ENCODE measurements around the gene RFPL4AL1. TPM values are rescaled to one million over a fixed set of nuclear protein-coding genes. Genes with fewer than 3 reads are reported as not detected.

The RFPL4AL1 gene
- total and polyA plus RNA-seq, 9 of the 15 experiments (the other 6 are each of a cell fraction or from before 2014, with no cell fraction given) = 0.18 to 0.21 TPM; not detected in 7

- TF ChIP-seq CUX1 (CRISPR knock-in tag; IDR thresholded peaks at IDR 0.05) (no peak), PPARD (CRISPR knock-in tag; IDR thresholded peaks at IDR 0.05) (no peak)
Measured at GRCh38 chr19:55777528-55777927, 8.6 kb downstream of the RFPL4AL1 start (continued).

GRCh38 chr19:55778331-55778730, 9.4 kb downstream of the RFPL4AL1 start:
- in situ Hi-C loops (cut with MboI) = no loop called here
- FAIRE-seq = no peak
- Histone ChIP-seq H3K79me2 (ENCODE audit: control insufficient read depth, insufficient read depth, low read length) (no peaks in the 10 kb centered on the region), H3K9ac (ENCODE audit: insufficient read depth in 1 of 2, low read depth in 2 of 2, low read length in 2 of 2) (no peak overlapping the region), H3K4me1 (replicated peaks in 1 of 2; ENCODE audit: control insufficient read depth in 2 of 2, insufficient read depth in 2 of 2, low read length in 2 of 2) (no peaks in the 10 kb centered on the region), H3K4me3 (no peak overlapping the region), H3K27me3 (ENCODE audit: control insufficient read depth in 2 of 2, insufficient read depth in 2 of 2, low read length in 2 of 2) (peaks cover 8 to 37% of the 10 kb centered on the region in 2 experiments), H3K27ac (ENCODE audit: extremely low read depth, low read depth, low read length) (no peak overlapping the region), H4K20me1 (replicated peaks; ENCODE audit: control insufficient read depth, insufficient read depth, low read length) (no peaks in the 10 kb centered on the region), H3K9me3 (replicated peaks; ENCODE audit: control insufficient read depth, insufficient read depth, low read depth, low read length) (no peaks in the 10 kb centered on the region), H3K36me3 (ENCODE audit: control insufficient read depth, insufficient read depth, low read length) (no peaks in the 10 kb centered on the region), H3K4me2 (ENCODE audit: insufficient read depth, low read length) (no peak overlapping the region), H2AFZ (ENCODE audit: low read depth, low read length) (peak overlapping the region; percentile 4; the same call in 1 of the 2 replicates), H3K9me1 (ENCODE audit: control insufficient read depth, insufficient read depth, low read length) (no peaks in the 10 kb centered on the region)
- TF ChIP-seq ZC3H8 (IDR thresholded peaks at IDR 0.05) (no peak), YY1 (IDR thresholded peaks at IDR 0.05; ENCODE audit: borderline replicate concordance in 1 of 3, control insufficient read depth in 1 of 3, extremely low read depth in 1 of 3, insufficient read depth in 3 of 3, insufficient read length in 1 of 3, insufficient replicate concordance in 2 of 3, low read depth in 1 of 3, low read length in 2 of 3) (peak in 1 of 3 experiments; percentile 46)
- ATAC-seq = no peak
- CTCF ChIA-PET (ENCODE audit: low intra/inter-chr PET ratio) = no interaction called here
- intact Hi-C loops (cut with micrococcal nuclease) = no loop called here
- 3% methylated on average over 13 of the region's 16 CpGs for WGBS (ENCODE audit: insufficient coverage, low coverage, missing lambda C conversion rate)
- BruUV-seq (replicated peaks) = no TSS peak
- DNase-seq (ENCODE audit: extremely low read depth in 1 of 4, low spot score in 3 of 4) = no peak
- POLR2A ChIA-PET = interaction anchor here (0.5 to 0.6 kb wide), 2 partner anchors 19 to 232 kb away, joined by 3 read pairs; no protein-coding TSS in a partner anchor
